Measurements from ENCODE around the gene PTAFR. TPM values are rescaled to one million over a fixed set of nuclear protein-coding genes. Genes with fewer than 3 reads are reported as not detected.

The PTAFR gene
- polyA plus RNA-seq, 2 of the 4 experiments (the other 2 are of a cell fraction) = 0.17 to 0.58 TPM

DNA sequence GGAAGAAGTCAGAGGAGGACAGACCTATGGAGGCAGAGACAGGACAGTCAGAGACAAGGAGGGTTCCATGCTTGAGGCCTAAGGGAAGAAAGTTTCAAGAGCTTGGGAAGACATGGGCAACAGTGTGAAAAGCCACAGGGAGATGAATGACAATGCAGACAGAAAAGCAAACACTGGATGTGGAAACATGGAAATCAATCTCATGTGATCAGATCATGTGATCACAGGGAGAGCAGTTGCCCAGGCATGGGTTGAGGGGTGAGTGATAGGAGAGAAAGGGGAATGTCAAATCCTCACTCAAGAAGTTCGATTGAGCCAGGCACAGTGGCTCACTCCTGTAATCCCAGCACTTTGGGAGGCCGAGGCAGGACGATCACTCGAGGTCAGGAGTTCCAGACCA lies 17.2 kb downstream of the PTAFR start:
- ATAC-seq (no peak), FAIRE-seq (no peak), DNase-seq (ENCODE audit: low read depth in 1 of 2, low spot score in 1 of 2) (no peak)
- Histone ChIP-seq H3K4me3 (no peak overlapping the region), H3K27ac (no peak overlapping the region), H3K9me3 (no peaks in the 10 kb centered on the region), H3K4me1 (no peaks in the 10 kb centered on the region), H3K4me2 (no peak overlapping the region)
- POLR2A ChIA-PET = no interaction called here
- CTCF ChIA-PET = no interaction called here
- WGBS (ENCODE audit: missing lambda C conversion rate) = 77% methylated on average over 4 of the region's 4 CpGs
- TF ChIP-seq, protein P1, sequence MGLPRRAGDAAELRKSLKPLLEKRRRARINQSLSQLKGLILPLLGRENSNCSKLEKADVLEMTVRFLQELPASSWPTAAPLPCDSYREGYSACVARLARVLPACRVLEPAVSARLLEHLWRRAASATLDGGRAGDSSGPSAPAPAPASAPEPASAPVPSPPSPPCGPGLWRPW (IDR thresholded peaks at IDR 0.05) = no peak
- TF ChIP-seq, protein P2, sequence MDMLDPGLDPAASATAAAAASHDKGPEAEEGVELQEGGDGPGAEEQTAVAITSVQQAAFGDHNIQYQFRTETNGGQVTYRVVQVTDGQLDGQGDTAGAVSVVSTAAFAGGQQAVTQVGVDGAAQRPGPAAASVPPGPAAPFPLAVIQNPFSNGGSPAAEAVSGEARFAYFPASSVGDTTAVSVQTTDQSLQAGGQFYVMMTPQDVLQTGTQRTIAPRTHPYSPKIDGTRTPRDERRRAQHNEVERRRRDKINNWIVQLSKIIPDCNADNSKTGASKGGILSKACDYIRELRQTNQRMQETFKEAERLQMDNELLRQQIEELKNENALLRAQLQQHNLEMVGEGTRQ (IDR thresholded peaks at IDR 0.05) = peak; percentile 57; the same call in 1 of the 2 replicates

DNA sequence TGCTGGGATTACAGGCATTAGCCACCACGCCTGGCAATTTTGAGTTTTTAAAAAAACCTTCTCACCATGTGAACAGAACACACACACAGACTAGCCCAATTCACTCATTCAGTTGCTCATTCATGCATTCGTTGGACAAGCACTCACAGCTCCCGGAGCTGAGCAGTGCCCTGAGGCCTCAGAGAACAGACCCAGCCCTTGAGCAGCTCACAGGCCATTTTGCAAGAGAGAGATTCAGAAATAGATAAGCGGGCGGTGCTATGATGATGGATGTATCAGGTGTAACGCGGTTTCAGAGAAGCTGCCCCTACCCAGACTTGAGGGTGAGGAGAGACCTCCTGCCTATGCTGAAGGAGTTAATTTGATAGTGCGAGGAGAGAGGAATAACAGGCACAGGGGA lies 18.6 kb downstream of the PTAFR start:
- H3K4me3 ChIP-seq = no peak overlapping the region
- no peak overlapping the region for H3K27ac ChIP-seq
- H3K9me3 ChIP-seq = no peaks in the 10 kb centered on the region
- WGBS (ENCODE audit: missing lambda C conversion rate) = 93% methylated on average over 8 of the region's 8 CpGs
- TF ChIP-seq, protein P3, sequence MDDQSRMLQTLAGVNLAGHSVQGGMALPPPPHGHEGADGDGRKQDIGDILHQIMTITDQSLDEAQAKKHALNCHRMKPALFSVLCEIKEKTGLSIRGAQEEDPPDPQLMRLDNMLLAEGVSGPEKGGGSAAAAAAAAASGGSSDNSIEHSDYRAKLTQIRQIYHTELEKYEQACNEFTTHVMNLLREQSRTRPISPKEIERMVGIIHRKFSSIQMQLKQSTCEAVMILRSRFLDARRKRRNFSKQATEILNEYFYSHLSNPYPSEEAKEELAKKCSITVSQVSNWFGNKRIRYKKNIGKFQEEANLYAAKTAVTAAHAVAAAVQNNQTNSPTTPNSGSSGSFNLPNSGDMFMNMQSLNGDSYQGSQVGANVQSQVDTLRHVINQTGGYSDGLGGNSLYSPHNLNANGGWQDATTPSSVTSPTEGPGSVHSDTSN (IDR thresholded peaks at IDR 0.05) = no peak
- TF ChIP-seq JUNB (IDR thresholded peaks at IDR 0.05) (no peak), GATA3 (IDR thresholded peaks at IDR 0.05; ENCODE audit: borderline replicate concordance) (no peak), RAD21 (conservative IDR thresholded peaks at IDR 0.05 in 1 of 2, IDR thresholded peaks at IDR 0.05 in 1 of 2) (no peak), MAFK (IDR thresholded peaks at IDR 0.05; ENCODE audit: partially characterized antibody) (no peak), RCOR1 (IDR thresholded peaks at IDR 0.05; ENCODE audit: low read depth, low read length) (no peak), ZFP36 (IDR thresholded peaks at IDR 0.05; ENCODE audit: borderline replicate concordance, partially characterized antibody) (no peak), POLR2A (IDR thresholded peaks at IDR 0.05; ENCODE audit: low read length) (no peak), EHMT2 (IDR thresholded peaks at IDR 0.05; ENCODE audit: low read depth) (no peak), CBX2 (IDR thresholded peaks at IDR 0.05; ENCODE audit: borderline replicate concordance, low read depth) (no peak), HOXA7 (CRISPR knock-in tag; IDR thresholded peaks at IDR 0.05) (no peak), ESRRA (IDR thresholded peaks at IDR 0.05; ENCODE audit: borderline replicate concordance, low read length) (no peak), TP53 (CRISPR knock-in tag; IDR thresholded peaks at IDR 0.05) (no peak), EP300 (IDR thresholded peaks at IDR 0.05) (no peak)
- TF ChIP-seq, protein P4, sequence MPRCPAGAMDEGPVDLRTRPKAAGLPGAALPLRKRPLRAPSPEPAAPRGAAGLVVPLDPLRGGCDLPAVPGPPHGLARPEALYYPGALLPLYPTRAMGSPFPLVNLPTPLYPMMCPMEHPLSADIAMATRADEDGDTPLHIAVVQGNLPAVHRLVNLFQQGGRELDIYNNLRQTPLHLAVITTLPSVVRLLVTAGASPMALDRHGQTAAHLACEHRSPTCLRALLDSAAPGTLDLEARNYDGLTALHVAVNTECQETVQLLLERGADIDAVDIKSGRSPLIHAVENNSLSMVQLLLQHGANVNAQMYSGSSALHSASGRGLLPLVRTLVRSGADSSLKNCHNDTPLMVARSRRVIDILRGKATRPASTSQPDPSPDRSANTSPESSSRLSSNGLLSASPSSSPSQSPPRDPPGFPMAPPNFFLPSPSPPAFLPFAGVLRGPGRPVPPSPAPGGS (IDR thresholded peaks at IDR 0.05) = no peak
- ChIA-PET POLR2A (no interaction called here), CTCF (no interaction called here)
- no peak overlapping the region for H3K4me2 ChIP-seq
- FAIRE-seq (no peak), ATAC-seq (no peak), DNase-seq (ENCODE audit: low read depth in 1 of 2, low spot score in 1 of 2) (no peak)
- H3K4me1 ChIP-seq = peaks cover 7% of the 10 kb centered on the region

DNA sequence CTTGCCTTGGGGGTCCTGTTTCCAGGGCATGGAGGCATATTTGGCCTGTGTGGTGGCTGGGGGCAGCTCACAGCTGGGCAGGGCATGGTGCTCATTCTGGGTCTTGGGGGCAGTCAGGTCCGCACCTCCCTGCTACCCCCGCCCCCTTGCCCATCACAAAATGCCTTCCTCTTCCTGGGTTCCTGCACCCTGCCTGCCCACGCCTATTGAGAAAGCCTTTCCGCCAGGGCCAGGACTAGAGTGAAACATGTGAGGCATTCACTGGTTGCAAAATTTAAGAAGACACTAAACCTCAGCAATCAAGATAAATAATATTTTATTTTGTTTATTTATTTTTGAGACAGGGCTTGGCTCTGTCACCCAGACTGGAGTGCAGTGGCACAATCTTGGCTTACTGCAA lies 19.7 kb downstream of the PTAFR start:
- CTCF ChIA-PET = no interaction called here
- Histone ChIP-seq H3K4me2 (no peak overlapping the region), H3K4me1 (peaks cover 11% of the 10 kb centered on the region), H3K4me3 (no peak overlapping the region), H3K27ac (no peak overlapping the region), H3K9me3 (no peaks in the 10 kb centered on the region)
- ATAC-seq (no peak), DNase-seq (ENCODE audit: low read depth in 1 of 2, low spot score in 1 of 2) (no peak), FAIRE-seq (no peak)
- TF ChIP-seq, protein P5, sequence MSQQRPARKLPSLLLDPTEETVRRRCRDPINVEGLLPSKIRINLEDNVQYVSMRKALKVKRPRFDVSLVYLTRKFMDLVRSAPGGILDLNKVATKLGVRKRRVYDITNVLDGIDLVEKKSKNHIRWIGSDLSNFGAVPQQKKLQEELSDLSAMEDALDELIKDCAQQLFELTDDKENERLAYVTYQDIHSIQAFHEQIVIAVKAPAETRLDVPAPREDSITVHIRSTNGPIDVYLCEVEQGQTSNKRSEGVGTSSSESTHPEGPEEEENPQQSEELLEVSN (IDR thresholded peaks at IDR 0.05; ENCODE audit: borderline replicate concordance, low read depth) = no peak
- no peak for TF ChIP-seq BHLHE40 (IDR thresholded peaks at IDR 0.05; ENCODE audit: low read depth, low read length)
- POLR2A ChIA-PET = interaction anchor here (0.6 kb wide), 1 partner anchor 104 kb away, joined by 5 read pairs; no protein-coding TSS in a partner anchor
- 100% methylated on average over 2 of the region's 4 CpGs for WGBS (ENCODE audit: missing lambda C conversion rate)

All from A549 (cell line).